CD4-positive, alpha-beta memory T cell (primary cell): ENCODE measurements around the gene DDX49. TPM values are rescaled to one million over a fixed set of nuclear protein-coding genes. Genes with fewer than 3 reads are reported as not detected.

Experiments used
- CTCF ChIA-PET: fragments of 350-600 bp; sonication (Branson Sonifier 250); formaldehyde crosslinking; loops from one replicate; lab custom pipeline; 2021; ENCODE audit warnings: inconsistent platforms; ENCODE audit not compliant: partially characterized antibody; lab: Charles Lee
- POLR2A ChIA-PET: fragments of 350-600 bp; sonication (Branson Sonifier 250); formaldehyde crosslinking; loops from one replicate; lab custom pipeline; 2021; ENCODE audit not compliant: partially characterized antibody; lab: Charles Lee
- DNase-seq, 5 donors: peaks; one replicate each; pipeline versions ENCODE4 v3.0.0 to v3.0.0-alpha.2; 2020 to 2022; ENCODE audit warnings: mixed read lengths in 1 of 5
- H3K27ac ChIP-seq: one replicate; pipeline ENCODE4 v1.7.0; 2013; ENCODE audit warnings: low read depth, low read length
- H3K27me3 ChIP-seq: 2 replicates; pipeline ENCODE4 v1.7.0; 2013; ENCODE audit warnings: mild to moderate bottlenecking, low read length, moderate library complexity; ENCODE audit not compliant: insufficient read depth
- H3K36me3 ChIP-seq: 2 replicates; pipeline ENCODE4 v1.7.0; 2013; ENCODE audit warnings: mild to moderate bottlenecking, low read length, moderate library complexity; ENCODE audit not compliant: insufficient read depth
- H3K4me1 ChIP-seq: 2 replicates; pipeline ENCODE4 v1.7.0; 2013; ENCODE audit warnings: mild to moderate bottlenecking, low read length, moderate library complexity; ENCODE audit not compliant: insufficient read depth
- H3K4me3 ChIP-seq, 2 donors: one replicate each; pipeline ENCODE4 v1.7.0; 2013; ENCODE audit warnings: low read length in 2 of 2, mild to moderate bottlenecking in 1 of 2
- H3K9me3 ChIP-seq, 2 donors: one replicate each; pipeline ENCODE4 v1.7.0; 2013; ENCODE audit warnings: low read length in 2 of 2, control low read depth in 1 of 2; ENCODE audit not compliant: control insufficient read depth in 1 of 2
- H3K27ac Mint-ChIP-seq, 7 donors: one replicate each; pipeline ENCODE4 v1.8.0; 2020 to 2021; ENCODE audit warnings: mixed read lengths in 7 of 7, mild to moderate bottlenecking in 6 of 7, inconsistent platforms in 3 of 7, moderate library complexity in 3 of 7
- H3K27me3 Mint-ChIP-seq, 2 donors: one replicate each; pipeline ENCODE4 v1.8.0; 2020 to 2021; ENCODE audit warnings: mixed read lengths in 2 of 2
- H3K36me3 Mint-ChIP-seq, 2 donors: one replicate each; pipeline ENCODE4 v1.8.0; 2020 to 2021; ENCODE audit warnings: mixed read lengths in 2 of 2, inconsistent platforms in 1 of 2, mild to moderate bottlenecking in 1 of 2
- H3K4me1 Mint-ChIP-seq, 4 donors: one replicate each; pipeline ENCODE4 v1.8.0; 2020 to 2021; ENCODE audit warnings: mixed read lengths in 4 of 4, mild to moderate bottlenecking in 1 of 4
- H3K4me3 Mint-ChIP-seq, 8 donors: one replicate each; pipeline ENCODE4 v1.8.0; 2020 to 2021; ENCODE audit warnings: mixed read lengths in 8 of 8, mild to moderate bottlenecking in 7 of 8, moderate library complexity in 6 of 8, inconsistent platforms in 3 of 8
- H3K9me3 Mint-ChIP-seq, 8 donors: one replicate each; pipeline ENCODE4 v1.8.0; 2020 to 2021; ENCODE audit warnings: mixed read lengths in 8 of 8, mild to moderate bottlenecking in 5 of 8, inconsistent platforms in 3 of 8, moderate library complexity in 1 of 8
- intact Hi-C: fragments of 100-400 bp; cut with micrococcal nuclease; formaldehyde crosslinking; loops from one replicate; pipeline ENCODE4 v1.15.1; 2023
- polyA plus RNA-seq, 2 donors: library from polyadenylated mRNA; unstranded; fragments of 300-500 nt; fragmentation: Illumina TruSeq; gene quantifications; one replicate each; pipeline ENCODE4 v1.2.3, GENCODE V29; 2021
- total RNA-seq, 2 experiments: library from RNA; stranded (reverse); gene quantifications; one replicate each; pipeline ENCODE4 v1.2.3, GENCODE V29; 2021

DDX49 gene
- total and polyA plus RNA-seq, 4 experiments from 2014 or later: 20.7 to 43.6 (median 36.5) TPM

- peaks cover 7% of the 10 kb centered on the region for H3K36me3 ChIP-seq
- H3K36me3 Mint-ChIP-seq: peaks cover 6 to 17% of the 10 kb centered on the region in 2 donors
- H3K9me3 ChIP-seq: no peaks in the 10 kb centered on the region
- H3K4me1 Mint-ChIP-seq: peaks cover 7 to 17% (median 11%) of the 10 kb centered on the region in 4 donors
- CTCF ChIA-PET: interaction anchor here (1.0 kb wide), 1 partner anchor 31 kb away, joined by 3 read pairs; no protein-coding TSS in a partner anchor
- H3K27ac ChIP-seq: no peak overlapping the region
- H3K27me3 ChIP-seq: no peaks in the 10 kb centered on the region
- peaks cover 15 to 17% of the 10 kb centered on the region in 2 donors for H3K27me3 Mint-ChIP-seq
- POLR2A ChIA-PET: no interaction called here
- peak in 1 of 5 donors; percentile 34 for DNase-seq
- H3K4me1 ChIP-seq: peaks cover 7% of the 10 kb centered on the region
- intact Hi-C loops: no loop called here
- H3K27ac Mint-ChIP-seq: peak overlapping the region in 1 of 7 donors; percentile 8
- peak overlapping the region; percentile 9 to 57 (median 40) for H3K4me3 Mint-ChIP-seq
- no peak overlapping the region for H3K4me3 ChIP-seq
- peaks cover 0 to 1% (median 0%) of the 10 kb centered on the region in 8 donors for H3K9me3 Mint-ChIP-seq
Measured at GRCh38 chr19:18897094-18898029, 22.2 kb upstream of the DDX49 start.

GRCh38 chr19:18898081-18898606 lies 21.4 kb upstream of the DDX49 start:
- CTCF ChIA-PET: interaction anchor here (1.0 kb wide), 1 partner anchor 32 kb away, joined by 3 read pairs; no protein-coding TSS in a partner anchor

GRCh38 chr19:18898607-18899408 lies 20.7 kb upstream of the DDX49 start:
- peaks cover 7% of the 10 kb centered on the region for H3K4me1 ChIP-seq
- peaks cover 14% of the 10 kb centered on the region in 2 donors for H3K27me3 Mint-ChIP-seq
- no peaks in the 10 kb centered on the region for H3K9me3 ChIP-seq
- H3K4me3 ChIP-seq: no peak overlapping the region
- no peak overlapping the region for H3K27ac Mint-ChIP-seq
- H3K27ac ChIP-seq: no peak overlapping the region
- no peaks in the 10 kb centered on the region for H3K27me3 ChIP-seq
- H3K4me3 Mint-ChIP-seq: no peak overlapping the region
- intact Hi-C loops: no loop called here
- POLR2A ChIA-PET: interaction anchor here (1.0 kb wide), 1 partner anchor 20 kb away, joined by 3 read pairs; the partner anchor contains the start of genes COPE and DDX49
- peak in 1 of 5 donors; percentile 33 for DNase-seq
- peaks cover 0 to 1% (median 0%) of the 10 kb centered on the region in 8 donors for H3K9me3 Mint-ChIP-seq
- H3K36me3 ChIP-seq: peaks cover 9% of the 10 kb centered on the region
- peaks cover 9 to 17% of the 10 kb centered on the region in 2 donors for H3K36me3 Mint-ChIP-seq
- CTCF ChIA-PET: no interaction called here
- peaks cover 7 to 17% (median 11%) of the 10 kb centered on the region in 4 donors for H3K4me1 Mint-ChIP-seq

More at GRCh38 chr19:18898081-18898606, 21.4 kb upstream of the DDX49 start:
- Mint-ChIP-seq H3K4me1 (peaks cover 7 to 17% (median 11%) of the 10 kb centered on the region in 4 donors), H3K27ac (peak overlapping the region in 1 of 7 donors; percentile 8), H3K36me3 (peaks cover 9 to 17% of the 10 kb centered on the region in 2 donors), H3K4me3 (peak overlapping the region in 1 of 8 donors; percentile 10), H3K9me3 (peaks cover 0 to 1% (median 0%) of the 10 kb centered on the region in 8 donors), H3K27me3 (peaks cover 15 to 17% of the 10 kb centered on the region in 2 donors)
- no peak overlapping the region for H3K4me3 ChIP-seq
- DNase-seq: peak in 1 of 5 donors; percentile 24
- POLR2A ChIA-PET: no interaction called here
- H3K27ac ChIP-seq: no peak overlapping the region
- H3K27me3 ChIP-seq: no peaks in the 10 kb centered on the region
- peaks cover 7% of the 10 kb centered on the region for H3K4me1 ChIP-seq
- peaks cover 9% of the 10 kb centered on the region for H3K36me3 ChIP-seq
- no peaks in the 10 kb centered on the region for H3K9me3 ChIP-seq
- intact Hi-C loops: no loop called here

GRCh38 chr19:18899624-18900560 lies 19.6 kb upstream of the DDX49 start:
- POLR2A ChIA-PET: interaction anchor here (1.0 kb wide), 1 partner anchor 19 kb away, joined by 3 read pairs; the partner anchor contains the start of genes COPE and DDX49
- no peak overlapping the region for H3K27ac ChIP-seq
- CTCF ChIA-PET: no interaction called here
- Mint-ChIP-seq H3K4me3 (no peak overlapping the region), H3K36me3 (peaks cover 9 to 17% of the 10 kb centered on the region in 2 donors), H3K27ac (no peak overlapping the region), H3K9me3 (peaks cover 0 to 1% (median 0%) of the 10 kb centered on the region in 8 donors), H3K27me3 (peaks cover 12 to 13% of the 10 kb centered on the region in 2 donors), H3K4me1 (peaks cover 7 to 17% (median 11%) of the 10 kb centered on the region in 4 donors)
- H3K9me3 ChIP-seq: no peaks in the 10 kb centered on the region
- intact Hi-C loops: no loop called here
- no peak overlapping the region for H3K4me3 ChIP-seq
- no peaks in the 10 kb centered on the region for H3K27me3 ChIP-seq
- peaks cover 9% of the 10 kb centered on the region for H3K36me3 ChIP-seq
- H3K4me1 ChIP-seq: peaks cover 7% of the 10 kb centered on the region
- DNase-seq: peak in 1 of 5 donors; percentile 28

GRCh38 chr19:18900700-18901481 lies 18.6 kb upstream of the DDX49 start:
- Histone ChIP-seq H3K4me3 (no peak overlapping the region), H3K9me3 (no peaks in the 10 kb centered on the region), H3K27ac (no peak overlapping the region), H3K36me3 (peaks cover 17% of the 10 kb centered on the region), H3K27me3 (no peaks in the 10 kb centered on the region), H3K4me1 (peaks cover 7% of the 10 kb centered on the region)
- peaks cover 7 to 17% (median 11%) of the 10 kb centered on the region in 4 donors for H3K4me1 Mint-ChIP-seq
- POLR2A ChIA-PET: no interaction called here
- H3K27ac Mint-ChIP-seq: no peak overlapping the region
- H3K4me3 Mint-ChIP-seq: no peak overlapping the region
- DNase-seq: peak in 1 of 5 donors; percentile 24
- H3K9me3 Mint-ChIP-seq: peaks cover 0 to 1% (median 0%) of the 10 kb centered on the region in 8 donors
- CTCF ChIA-PET: no interaction called here
- intact Hi-C loops: no loop called here
- peaks cover 12 to 13% of the 10 kb centered on the region in 2 donors for H3K27me3 Mint-ChIP-seq
- H3K36me3 Mint-ChIP-seq: peaks cover 14 to 23% of the 10 kb centered on the region in 2 donors
